HEK293T (cell line): ENCODE data around the gene DNMT3L.

Experiments
- ARNT ChIP-seq: fragments of 450-650 bp; IDR thresholded peaks from 2 replicates; pipeline ENCODE4 v1.6.1; 2017; ENCODE audit warnings: mild to moderate bottlenecking
- BHLHE40 ChIP-seq: fragments of 450-650 bp; IDR thresholded peaks from 2 replicates; pipeline ENCODE4 v1.6.1; 2016; ENCODE audit warnings: mild to moderate bottlenecking, moderate library complexity, borderline replicate concordance
- ELF4 ChIP-seq: fragments of 450-650 bp; IDR thresholded peaks from 2 replicates; pipeline ENCODE4 v1.6.1; 2017; ENCODE audit warnings: antibody characterized with exemption
- FOXA1 ChIP-seq: fragments of 450-650 bp; IDR thresholded peaks from 2 replicates; pipeline ENCODE4 v1.6.1; 2016; ENCODE audit warnings: mild to moderate bottlenecking
- FOXM1 ChIP-seq: fragments of 450-650 bp; IDR thresholded peaks from 2 replicates; pipeline ENCODE4 v1.6.1; 2017; ENCODE audit warnings: mild to moderate bottlenecking, borderline replicate concordance
- HDGF ChIP-seq: fragments of 450-650 bp; IDR thresholded peaks from 2 replicates; pipeline ENCODE4 v1.6.1; 2017; ENCODE audit warnings: antibody characterized with exemption, borderline replicate concordance
- L3MBTL2 ChIP-seq: fragments of 450-650 bp; conservative IDR thresholded peaks from 2 replicates; pipeline ENCODE4 v1.6.1; 2016; ENCODE audit warnings: mild to moderate bottlenecking
- LEF1 ChIP-seq: fragments of 450-650 bp; IDR thresholded peaks from 2 replicates; pipeline ENCODE4 v1.6.1; 2017; ENCODE audit warnings: mild to moderate bottlenecking, borderline replicate concordance
- SP1 ChIP-seq: fragments of 450-650 bp; IDR thresholded peaks from 2 replicates; pipeline ENCODE4 v1.6.1; 2017
- SUZ12 ChIP-seq: fragments of 450-650 bp; IDR thresholded peaks from 2 replicates; pipeline ENCODE4 v1.6.1; 2016; ENCODE audit warnings: mild to moderate bottlenecking
- TARDBP ChIP-seq: fragments of 450-650 bp; IDR thresholded peaks from 2 replicates; pipeline ENCODE4 v1.6.1; 2016
- ZNF384 ChIP-seq: fragments of 450-650 bp; IDR thresholded peaks from 2 replicates; pipeline ENCODE4 v1.6.1; 2016
- TF ChIP-seq, protein P1 (sequence below): fragments of 450-650 bp; IDR thresholded peaks from 2 replicates; pipeline ENCODE4 v1.6.1; 2016

GRCh38 chr21:44273046-44273445 is 11.3 kb upstream of the DNMT3L start:
- TF ChIP-seq SP1 = no peak
- TF ChIP-seq ELF4 = no peak
- TF ChIP-seq BHLHE40 = no peak
- TF ChIP-seq HDGF = no peak
- no peak for TF ChIP-seq ZNF384
- TF ChIP-seq SUZ12 = no peak
- TF ChIP-seq LEF1 = no peak
- no peak for TF ChIP-seq ARNT
- no peak for TF ChIP-seq FOXM1
- no peak for TF ChIP-seq FOXA1
- TF ChIP-seq TARDBP = no peak
- TF ChIP-seq, protein P1, sequence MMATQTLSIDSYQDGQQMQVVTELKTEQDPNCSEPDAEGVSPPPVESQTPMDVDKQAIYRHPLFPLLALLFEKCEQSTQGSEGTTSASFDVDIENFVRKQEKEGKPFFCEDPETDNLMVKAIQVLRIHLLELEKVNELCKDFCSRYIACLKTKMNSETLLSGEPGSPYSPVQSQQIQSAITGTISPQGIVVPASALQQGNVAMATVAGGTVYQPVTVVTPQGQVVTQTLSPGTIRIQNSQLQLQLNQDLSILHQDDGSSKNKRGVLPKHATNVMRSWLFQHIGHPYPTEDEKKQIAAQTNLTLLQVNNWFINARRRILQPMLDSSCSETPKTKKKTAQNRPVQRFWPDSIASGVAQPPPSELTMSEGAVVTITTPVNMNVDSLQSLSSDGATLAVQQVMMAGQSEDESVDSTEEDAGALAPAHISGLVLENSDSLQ = no peak
- no peak for TF ChIP-seq L3MBTL2
